H9 (cell line): ENCODE measurements around the gene CDH8. TPM values are rescaled to one million over a fixed set of nuclear protein-coding genes. Genes with fewer than 3 reads are reported as not detected.

Experiments used
- DNase-seq: peaks from one replicate; pipeline ENCODE4 v3.0.0-alpha.2; 2017
- H2AFZ ChIP-seq: one replicate; pipeline ENCODE4 v1.6.1; 2013; ENCODE audit warnings: mild to moderate bottlenecking, low read length, control low read depth, moderate library complexity
- H2AK5ac ChIP-seq: 2 replicates; pipeline ENCODE4 v1.6.1; 2013; ENCODE audit warnings: low read length, control low read depth, mixed read lengths; ENCODE audit not compliant: insufficient read length
- H2BK120ac ChIP-seq: one replicate; pipeline ENCODE4 v1.6.1; 2013; ENCODE audit warnings: low read depth, mild to moderate bottlenecking, low read length, control low read depth, inconsistent platforms; ENCODE audit not compliant: poor library complexity, severe bottlenecking
- H2BK12ac ChIP-seq: 2 replicates; pipeline ENCODE4 v1.6.1; 2013; ENCODE audit warnings: low read length, control low read depth, mixed read lengths, low read depth; ENCODE audit not compliant: insufficient read length
- H2BK15ac ChIP-seq: 2 replicates; pipeline ENCODE4 v1.6.1; 2013; ENCODE audit warnings: low read depth, low read length, control low read depth
- H2BK20ac ChIP-seq: one replicate; pipeline ENCODE4 v1.6.1; 2013; ENCODE audit warnings: low read depth, mild to moderate bottlenecking, low read length, control low read depth, inconsistent platforms; ENCODE audit not compliant: poor library complexity, severe bottlenecking
- H2BK5ac ChIP-seq: 2 replicates; pipeline ENCODE4 v1.6.1; 2013; ENCODE audit warnings: low read length, control low read depth, mixed read lengths; ENCODE audit not compliant: insufficient read length
- H3K14ac ChIP-seq: 2 replicates; pipeline ENCODE4 v1.6.1; 2013; ENCODE audit warnings: low read length, control low read depth; ENCODE audit not compliant: insufficient read depth
- H3K18ac ChIP-seq: 2 replicates; pipeline ENCODE4 v1.6.1; 2013; ENCODE audit warnings: low read depth, mild to moderate bottlenecking, mixed read lengths, low read length, control low read depth; ENCODE audit not compliant: insufficient read length
- H3K23ac ChIP-seq: 2 replicates; pipeline ENCODE4 v1.6.1; 2013; ENCODE audit warnings: low read length, control low read depth, mixed read lengths, low read depth; ENCODE audit not compliant: insufficient read length
- H3K23me2 ChIP-seq: 2 replicates; pipeline ENCODE4 v1.6.1; 2013; ENCODE audit warnings: low read depth, mild to moderate bottlenecking, mixed read lengths, low read length, control low read depth; ENCODE audit not compliant: insufficient read length, poor library complexity, severe bottlenecking
- H3K27ac ChIP-seq: 2 replicates; pipeline ENCODE4 v1.5.1; 2013; ENCODE audit warnings: low read length, control low read depth, mixed read lengths, low read depth; ENCODE audit not compliant: insufficient read length
- H3K27me3 ChIP-seq: 2 replicates; pipeline ENCODE4 v1.6.1; 2013; ENCODE audit warnings: low read length, control low read depth, inconsistent platforms; ENCODE audit not compliant: insufficient read depth
- H3K4ac ChIP-seq: 2 replicates; pipeline ENCODE4 v1.6.1; 2013; ENCODE audit warnings: low read depth, mild to moderate bottlenecking, control low read depth, inconsistent platforms, low read length, moderate library complexity
- H3K4me1 ChIP-seq: 2 replicates; pipeline ENCODE4 v1.6.1; 2013; ENCODE audit warnings: low read length, control low read depth, inconsistent platforms; ENCODE audit not compliant: insufficient read depth
- H3K4me2 ChIP-seq: 2 replicates; pipeline ENCODE4 v1.6.1; 2013; ENCODE audit warnings: low read length, control low read depth, mixed read lengths; ENCODE audit not compliant: insufficient read length, insufficient read depth
- H3K56ac ChIP-seq: 2 replicates; pipeline ENCODE4 v1.6.1; 2013; ENCODE audit warnings: low read depth, mild to moderate bottlenecking, mixed read lengths, low read length, control low read depth; ENCODE audit not compliant: insufficient read length
- H3K79me1 ChIP-seq: 2 replicates; pipeline ENCODE4 v1.6.1; 2013; ENCODE audit warnings: low read depth, mild to moderate bottlenecking, moderate library complexity, low read length, control low read depth, inconsistent platforms; ENCODE audit not compliant: insufficient read depth, poor library complexity, severe bottlenecking
- H3K79me2 ChIP-seq: 2 replicates; pipeline ENCODE4 v1.6.1; 2013; ENCODE audit warnings: low read length, control low read depth, inconsistent platforms; ENCODE audit not compliant: insufficient read depth
- H3K9ac ChIP-seq: 2 replicates; pipeline ENCODE4 v1.6.1; 2013; ENCODE audit warnings: low read length, control low read depth, mixed read lengths; ENCODE audit not compliant: insufficient read length; ENCODE audit errors: extremely low read depth
- H3K9me3 ChIP-seq: one replicate; pipeline ENCODE4 v1.6.1; 2013; ENCODE audit warnings: low read depth, low read length, inconsistent platforms; ENCODE audit not compliant: control insufficient read depth
- H3T11ph ChIP-seq: one replicate; pipeline ENCODE4 v1.6.1; 2013; ENCODE audit warnings: mild to moderate bottlenecking, low read length, control low read depth, inconsistent platforms
- H4K20me1 ChIP-seq: one replicate; pipeline ENCODE4 v1.6.1; 2013; ENCODE audit not compliant: control insufficient read depth, insufficient read length, insufficient read depth
- H4K5ac ChIP-seq: 2 replicates; pipeline ENCODE4 v1.6.1; 2013; ENCODE audit warnings: low read depth, mild to moderate bottlenecking, mixed read lengths, low read length, control low read depth; ENCODE audit not compliant: insufficient read length
- H4K8ac ChIP-seq: replicated peaks from 2 replicates; pipeline ENCODE4 v1.6.1; 2013; ENCODE audit warnings: low read length, control low read depth, mixed read lengths, low read depth; ENCODE audit not compliant: insufficient read length
- H4K91ac ChIP-seq: 2 replicates; pipeline ENCODE4 v1.6.1; 2013; ENCODE audit warnings: low read depth, mild to moderate bottlenecking, moderate library complexity, mixed read lengths, low read length, control low read depth; ENCODE audit not compliant: insufficient read length
- H3K27ac Mint-ChIP-seq, 3 experiments: 2 replicates in 2 of 3; 3 replicates in 1 of 3; pipeline ENCODE4 v1.8.0; 2020 to 2021; ENCODE audit warnings: mixed read lengths in 3 of 3, mild to moderate bottlenecking in 1 of 3, moderate library complexity in 1 of 3
- H3K27me3 Mint-ChIP-seq: 2 replicates; pipeline ENCODE4 v1.8.0; 2021; ENCODE audit warnings: low read depth, mild to moderate bottlenecking, moderate library complexity, mixed read lengths
- H3K36me3 Mint-ChIP-seq, 3 experiments: 2 replicates in 2 of 3; 3 replicates in 1 of 3; pipeline ENCODE4 v1.8.0; 2020 to 2021; ENCODE audit warnings: low read depth in 3 of 3, mixed read lengths in 3 of 3; ENCODE audit not compliant: insufficient read depth in 1 of 3
- H3K4me1 Mint-ChIP-seq, 2 experiments: 2 replicates each; pipeline ENCODE4 v1.8.0; 2020; ENCODE audit warnings: mixed read lengths in 2 of 2
- H3K4me3 Mint-ChIP-seq, 2 experiments: 2 replicates in 1 of 2; 3 replicates in 1 of 2; pipeline ENCODE4 v1.8.0; 2020 to 2021; ENCODE audit warnings: mild to moderate bottlenecking in 2 of 2, mixed read lengths in 2 of 2, moderate library complexity in 1 of 2
- H3K9me3 Mint-ChIP-seq, 2 experiments: 2 replicates in 1 of 2; 3 replicates in 1 of 2; pipeline ENCODE4 v1.8.0; 2020; ENCODE audit warnings: mild to moderate bottlenecking in 2 of 2, mixed read lengths in 2 of 2, moderate library complexity in 1 of 2
- WGBS: extraction: QIAGEN DNeasy Blood & Tissue Kit; methylation state at CpG from one replicate; pipeline ENCODE4 v1.1.7; 2013; ENCODE audit warnings: missing lambda C conversion rate, low lambda C conversion rate, mixed read lengths; ENCODE audit not compliant: insufficient read length; ENCODE audit errors: extremely low coverage; 5-methylcytosine and 5-hydroxymethylcytosine counted together
- total RNA-seq: library from RNA; stranded (reverse); gene quantifications from 2 replicates; pipeline ENCODE4 v1.2.1, GENCODE V29; 2021
- TF ChIP-seq, protein P1 (sequence below): fragments of 200-600 bp; sonication (generic); conservative IDR thresholded peaks from 3 replicates; pipeline ENCODE4 v1.8.0; 2021; ENCODE audit warnings: antibody characterized with exemption, mild to moderate bottlenecking

CDH8 gene
- total RNA-seq, 1 experiment from 2014 or later, result 12.0 TPM

DNA sequence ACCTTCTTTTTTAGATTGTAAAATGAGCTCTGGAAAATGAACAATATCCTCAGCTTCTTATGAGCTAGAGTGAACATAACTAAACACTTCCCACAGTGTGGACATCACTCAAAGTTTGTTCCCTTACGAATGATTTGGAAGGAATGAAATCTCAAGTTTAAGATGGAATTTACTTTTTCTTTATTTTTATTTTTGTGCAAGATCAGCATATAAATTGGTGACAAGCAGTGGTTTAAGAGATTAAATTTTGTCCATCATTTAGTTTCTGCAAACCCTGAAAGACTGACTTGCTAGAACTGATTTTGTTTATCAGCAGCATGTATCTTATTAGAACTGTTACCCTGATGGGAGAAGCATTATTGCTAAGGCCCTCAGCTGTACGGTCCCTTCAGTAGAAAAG is 420.1 kb downstream of the CDH8 start:
- Mint-ChIP-seq H3K27ac (no peak overlapping the region), H3K27me3 (no peaks in the 10 kb centered on the region), H3K4me3 (no peak overlapping the region), H3K9me3 (no peaks in the 10 kb centered on the region), H3K4me1 (peaks cover 20 to 27% of the 10 kb centered on the region in 2 experiments), H3K36me3 (no peaks in the 10 kb centered on the region)
- Histone ChIP-seq H4K20me1 (no peaks in the 10 kb centered on the region), H3K4ac (no peak overlapping the region), H3K4me2 (no peak overlapping the region), H2BK120ac (no peak overlapping the region), H2BK15ac (no peak overlapping the region), H3K79me2 (no peaks in the 10 kb centered on the region), H3K79me1 (no peaks in the 10 kb centered on the region), H3K23me2 (no peaks in the 10 kb centered on the region), H3K9ac (no peak overlapping the region), H3T11ph (no peak overlapping the region), H2BK12ac (no peak overlapping the region), H3K18ac (no peak overlapping the region), H2AK5ac (no peak overlapping the region), H4K8ac (no peak overlapping the region), H2AFZ (no peak overlapping the region), H3K56ac (no peak overlapping the region), H3K27me3 (no peaks in the 10 kb centered on the region), H4K5ac (no peak overlapping the region), H2BK5ac (no peak overlapping the region), H3K27ac (no peak overlapping the region), H3K9me3 (no peaks in the 10 kb centered on the region), H3K4me1 (no peaks in the 10 kb centered on the region), H3K23ac (no peak overlapping the region), H4K91ac (no peak overlapping the region), H2BK20ac (no peak overlapping the region), H3K14ac (no peak overlapping the region)
- TF ChIP-seq, protein P1, sequence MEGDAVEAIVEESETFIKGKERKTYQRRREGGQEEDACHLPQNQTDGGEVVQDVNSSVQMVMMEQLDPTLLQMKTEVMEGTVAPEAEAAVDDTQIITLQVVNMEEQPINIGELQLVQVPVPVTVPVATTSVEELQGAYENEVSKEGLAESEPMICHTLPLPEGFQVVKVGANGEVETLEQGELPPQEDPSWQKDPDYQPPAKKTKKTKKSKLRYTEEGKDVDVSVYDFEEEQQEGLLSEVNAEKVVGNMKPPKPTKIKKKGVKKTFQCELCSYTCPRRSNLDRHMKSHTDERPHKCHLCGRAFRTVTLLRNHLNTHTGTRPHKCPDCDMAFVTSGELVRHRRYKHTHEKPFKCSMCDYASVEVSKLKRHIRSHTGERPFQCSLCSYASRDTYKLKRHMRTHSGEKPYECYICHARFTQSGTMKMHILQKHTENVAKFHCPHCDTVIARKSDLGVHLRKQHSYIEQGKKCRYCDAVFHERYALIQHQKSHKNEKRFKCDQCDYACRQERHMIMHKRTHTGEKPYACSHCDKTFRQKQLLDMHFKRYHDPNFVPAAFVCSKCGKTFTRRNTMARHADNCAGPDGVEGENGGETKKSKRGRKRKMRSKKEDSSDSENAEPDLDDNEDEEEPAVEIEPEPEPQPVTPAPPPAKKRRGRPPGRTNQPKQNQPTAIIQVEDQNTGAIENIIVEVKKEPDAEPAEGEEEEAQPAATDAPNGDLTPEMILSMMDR, result no peak
- WGBS, result no CpG with 5 or more reads among the region's 2 CpGs
- no peak for DNase-seq
